CD14-positive monocyte (primary cell): ENCODE measurements around the gene GCNA. TPM values are rescaled to one million over a fixed set of nuclear protein-coding genes. Genes with fewer than 3 reads are reported as not detected.

Experiments
- DNase-seq, 3 donors: peaks; one replicate each; pipeline ENCODE4 v3.0.0-alpha.2; 2011 to 2022
- H2AFZ ChIP-seq: 2 replicates; pipeline ENCODE4 v1.6.0; 2012; ENCODE audit warnings: mild to moderate bottlenecking, low read depth, low read length, inconsistent platforms; ENCODE audit not compliant: insufficient read depth, poor library complexity, severe bottlenecking
- H3K27ac ChIP-seq, 2 donors: 1 replicate in 1 of 2; 2 replicates in 1 of 2; pipeline ENCODE4 v1.5.1; 2012 to 2013; ENCODE audit warnings: low read length in 2 of 2, control low read depth in 1 of 2, inconsistent platforms in 1 of 2, low read depth in 1 of 2, mild to moderate bottlenecking in 1 of 2
- H3K27me3 ChIP-seq, 2 donors: one replicate each; pipeline versions ENCODE4 v1.6.0 to v1.6.1; 2011 to 2013; ENCODE audit warnings: low read length in 2 of 2; ENCODE audit not compliant: control insufficient read depth in 2 of 2, insufficient read depth in 2 of 2
- H3K36me3 ChIP-seq, 2 donors: replicated peaks in 1 of 2; 1 replicate in 1 of 2; 2 replicates in 1 of 2; pipeline versions ENCODE4 v1.5.1 to v1.6.1; 2012 to 2013; ENCODE audit warnings: low read length in 2 of 2, control low read depth in 1 of 2, inconsistent platforms in 1 of 2, mild to moderate bottlenecking in 1 of 2; ENCODE audit not compliant: insufficient read depth in 2 of 2, control insufficient read depth in 1 of 2
- H3K4me1 ChIP-seq, 2 donors: 1 replicate in 1 of 2; 2 replicates in 1 of 2; pipeline versions ENCODE4 v1.5.1 to v1.6.1; 2012 to 2013; ENCODE audit warnings: low read length in 2 of 2, control low read depth in 1 of 2, inconsistent platforms in 1 of 2, mild to moderate bottlenecking in 1 of 2, moderate library complexity in 1 of 2; ENCODE audit not compliant: insufficient read depth in 2 of 2, control insufficient read depth in 1 of 2
- H3K4me2 ChIP-seq: replicated peaks from 2 replicates; pipeline ENCODE3; 2012; ENCODE audit warnings: low read length, moderate library complexity, mild to moderate bottlenecking; ENCODE audit not compliant: poor library complexity, severe bottlenecking; ENCODE audit errors: extremely low read depth
- H3K4me3 ChIP-seq, 3 experiments: fragments of 200-600 bp in 1 of 3; sonication (generic) in 1 of 3; replicated peaks in 1 of 3; 1 replicate in 2 of 3; 2 replicates in 1 of 3; pipeline ENCODE4 v1.5.1; 2011 to 2013; ENCODE audit warnings: low read length in 3 of 3, mild to moderate bottlenecking in 3 of 3, control low read depth in 2 of 3, low read depth in 2 of 3, inconsistent platforms in 1 of 3, moderate library complexity in 1 of 3
- H3K79me2 ChIP-seq: 2 replicates; pipeline ENCODE4 v1.6.0; 2012; ENCODE audit warnings: mild to moderate bottlenecking, control low read depth, inconsistent platforms, low read length, moderate library complexity; ENCODE audit not compliant: insufficient read depth
- H3K9ac ChIP-seq: 2 replicates; pipeline ENCODE4 v1.6.0; 2017; ENCODE audit warnings: low read length, mild to moderate bottlenecking; ENCODE audit not compliant: insufficient read depth, poor library complexity, severe bottlenecking
- H3K9me3 ChIP-seq, 2 donors: replicated peaks in 1 of 2; 1 replicate in 1 of 2; 2 replicates in 1 of 2; pipeline versions ENCODE4 v1.5.1 to v1.6.1; 2012 to 2013; ENCODE audit warnings: low read length in 2 of 2, control low read depth in 1 of 2; ENCODE audit not compliant: control insufficient read depth in 1 of 2, insufficient read depth in 1 of 2
- H4K20me1 ChIP-seq: 2 replicates; pipeline ENCODE4 v1.6.0; 2012; ENCODE audit warnings: mild to moderate bottlenecking, low read length, control low read depth, moderate library complexity; ENCODE audit not compliant: insufficient read depth
- H3K27ac Mint-ChIP-seq, 7 donors: one replicate each; pipeline ENCODE4 v1.8.0; 2020; ENCODE audit warnings: mild to moderate bottlenecking in 7 of 7, mixed read lengths in 7 of 7, moderate library complexity in 6 of 7, inconsistent platforms in 2 of 7
- H3K27me3 Mint-ChIP-seq, 3 donors: one replicate each; pipeline ENCODE4 v1.8.0; 2021 to 2022; ENCODE audit warnings: low read depth in 3 of 3, mild to moderate bottlenecking in 3 of 3, mixed read lengths in 3 of 3, moderate library complexity in 3 of 3, inconsistent platforms in 1 of 3
- H3K36me3 Mint-ChIP-seq, 2 donors: one replicate each; pipeline ENCODE4 v1.8.0; 2020; ENCODE audit warnings: mixed read lengths in 2 of 2, inconsistent platforms in 1 of 2, mild to moderate bottlenecking in 1 of 2
- H3K4me1 Mint-ChIP-seq: one replicate; pipeline ENCODE4 v1.8.0; 2020; ENCODE audit warnings: mild to moderate bottlenecking, mixed read lengths
- H3K4me3 Mint-ChIP-seq, 2 donors: one replicate each; pipeline ENCODE4 v1.8.0; 2020; ENCODE audit warnings: mild to moderate bottlenecking in 2 of 2, mixed read lengths in 2 of 2, moderate library complexity in 1 of 2
- H3K9me3 Mint-ChIP-seq, 7 donors: one replicate each; pipeline ENCODE4 v1.8.0; 2020 to 2022; ENCODE audit warnings: mixed read lengths in 7 of 7, mild to moderate bottlenecking in 6 of 7, moderate library complexity in 6 of 7, inconsistent platforms in 2 of 7
- CTCF ChIP-seq: fragments of 200-600 bp; IDR thresholded peaks from one replicate; pipeline ENCODE4 v1.8.0; 2022; ENCODE audit warnings: antibody characterized with exemption, mild to moderate bottlenecking
- WGBS: methylation state at CpG from one replicate; pipeline ENCODE4 v1.1.5; 2013; ENCODE audit warnings: missing lambda C conversion rate; ENCODE audit not compliant: insufficient coverage; 5-methylcytosine and 5-hydroxymethylcytosine counted together
- intact Hi-C, 2 donors: fragments of 100-400 bp; cut with micrococcal nuclease; formaldehyde crosslinking; loops; one replicate each; pipeline versions ENCODE4 v1.15.0 to v1.15.1; 2023
- polyA minus RNA-seq: library from RNA; depleted of rRNA, polyadenylated mRNA; stranded (reverse); fragments of >200 nt; gene quantifications from 2 replicates; pipeline ENCODE4 v1.2.3, GENCODE V29; 2012
- polyA plus RNA-seq, 3 donors: library from polyadenylated mRNA; depleted of rRNA in 1 of 3; unstranded in 2 of 3; stranded (reverse) in 1 of 3; fragments of 300-500 nt in 2 of 3; fragments of >200 nt in 1 of 3; fragmentation: Illumina TruSeq in 2 of 3; gene quantifications; 1 replicate in 2 of 3; 2 replicates in 1 of 3; pipeline ENCODE4 v1.2.3, GENCODE V29; 2012 to 2021
- total RNA-seq, 12 experiments: library from RNA in 1 of 12; stranded (reverse) in 1 of 12; fragments of 120-200 nt in 1 of 12; gene quantifications; one replicate each; pipeline ENCODE4 v1.2.4 and lab custom pipeline; 2013 to 2026; ENCODE audit warnings: mixed read lengths in 6 of 12, inconsistent platforms in 1 of 12

The GCNA gene, protein sequence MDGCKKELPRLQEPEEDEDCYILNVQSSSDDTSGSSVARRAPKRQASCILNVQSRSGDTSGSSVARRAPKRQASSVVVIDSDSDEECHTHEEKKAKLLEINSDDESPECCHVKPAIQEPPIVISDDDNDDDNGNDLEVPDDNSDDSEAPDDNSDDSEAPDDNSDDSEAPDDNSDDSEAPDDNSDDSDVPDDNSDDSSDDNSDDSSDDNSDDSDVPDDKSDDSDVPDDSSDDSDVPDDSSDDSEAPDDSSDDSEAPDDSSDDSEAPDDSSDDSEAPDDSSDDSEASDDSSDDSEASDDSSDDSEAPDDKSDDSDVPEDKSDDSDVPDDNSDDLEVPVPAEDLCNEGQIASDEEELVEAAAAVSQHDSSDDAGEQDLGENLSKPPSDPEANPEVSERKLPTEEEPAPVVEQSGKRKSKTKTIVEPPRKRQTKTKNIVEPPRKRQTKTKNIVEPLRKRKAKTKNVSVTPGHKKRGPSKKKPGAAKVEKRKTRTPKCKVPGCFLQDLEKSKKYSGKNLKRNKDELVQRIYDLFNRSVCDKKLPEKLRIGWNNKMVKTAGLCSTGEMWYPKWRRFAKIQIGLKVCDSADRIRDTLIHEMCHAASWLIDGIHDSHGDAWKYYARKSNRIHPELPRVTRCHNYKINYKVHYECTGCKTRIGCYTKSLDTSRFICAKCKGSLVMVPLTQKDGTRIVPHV
- 2.2 TPM for total RNA-seq (2013)
- polyA plus RNA-seq: 1 to 10 TPM in 1 of 3 donors, under 1 TPM in 2; 0.26 to 4.7 (median 0.27) TPM
- 0.42 and 0.56 TPM in 2 replicates for polyA minus RNA-seq
- total RNA-seq (lab: John Stamatoyannopoulos, UW): 3.5 to 12.6 (median 8.2) reads per million in 11 experiments

DNA sequence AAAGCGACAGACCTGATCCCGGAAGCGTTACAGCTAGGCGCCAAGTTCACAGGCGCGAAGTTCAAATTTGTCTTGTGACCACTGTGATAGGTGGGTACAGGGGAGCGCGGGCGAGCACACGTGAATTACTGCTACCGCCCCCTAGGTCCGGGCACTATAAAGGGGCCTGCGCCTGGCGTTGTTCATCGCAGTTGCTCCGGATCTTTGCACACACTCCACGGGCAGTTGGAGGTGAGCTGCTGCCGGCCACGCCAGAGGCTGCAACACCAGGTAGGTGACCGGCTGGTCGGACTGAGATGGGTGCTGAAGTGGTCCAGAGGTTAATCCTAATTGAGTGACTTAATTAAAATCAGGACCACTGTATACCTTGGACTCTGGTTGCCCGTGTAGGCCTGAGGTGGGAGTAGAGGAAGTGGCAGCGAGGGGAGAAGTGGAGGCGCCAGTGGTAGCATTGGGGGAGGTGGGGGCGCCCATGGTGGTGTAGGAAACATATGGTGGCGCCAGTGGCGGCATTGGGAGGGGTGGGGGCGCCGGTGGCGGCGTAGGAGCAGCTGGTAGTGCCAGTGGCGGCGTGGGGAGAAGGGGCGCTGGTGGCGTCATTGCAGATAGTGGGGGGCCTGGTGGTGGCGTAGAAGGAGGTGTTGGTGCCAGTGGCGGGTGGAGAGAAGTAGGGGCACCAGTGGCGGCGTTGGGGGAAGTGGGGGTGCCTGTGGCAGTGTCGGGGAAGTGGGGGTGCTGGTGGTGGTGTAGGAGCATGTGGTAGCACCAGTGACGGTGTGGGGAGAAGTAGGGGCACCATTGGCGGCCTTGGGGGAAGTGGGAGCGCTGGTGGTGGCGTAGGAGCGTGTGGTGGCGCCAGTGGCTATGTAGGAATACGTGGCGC is at the start of gene GCNA:
GCNA (plus strand) TSS at position 185 of the 883 bp plus-strand sequence. CDS start 2,385 bp downstream, outside the sequence.
- DNase-seq: no peak
- H3K36me3 ChIP-seq: peaks cover 23 to 48% of the 10 kb centered on the region in 2 donors
- no peak within 1 kb of the TSS for H3K4me3 ChIP-seq
- no peaks in the 10 kb centered on the region for H3K27me3 ChIP-seq
- H3K36me3 Mint-ChIP-seq: peaks cover 36 to 46% of the 10 kb centered on the region in 2 donors
- H3K4me1 ChIP-seq: no peaks in the 10 kb centered on the region
- no peaks in the 10 kb centered on the region for H3K9me3 ChIP-seq
- no peak within 1 kb of the TSS for H3K27ac ChIP-seq
- no peaks in the 10 kb centered on the region for H3K79me2 ChIP-seq
- peak within 1 kb of the TSS in 2 of 7 donors; percentile 57 to 67 for H3K27ac Mint-ChIP-seq
- no peak within 1 kb of the TSS for H3K4me3 Mint-ChIP-seq
- intact Hi-C loops: loop anchor here in 1 of 2 donors (10.0 kb wide), 1 partner anchor 184 kb away; no protein-coding TSS in a partner anchor
- H3K4me1 Mint-ChIP-seq: no peaks in the 10 kb centered on the region
- no peak within 1 kb of the TSS for H3K4me2 ChIP-seq
- WGBS: 98% methylated on average over 21 of the region's 48 CpGs
- TF ChIP-seq CTCF: no peak
- no peak within 1 kb of the TSS for H2AFZ ChIP-seq
- peaks cover 35% of the 10 kb centered on the region for H4K20me1 ChIP-seq
- H3K9ac ChIP-seq: no peak within 1 kb of the TSS
- H3K9me3 Mint-ChIP-seq: peaks cover 0 to 5% (median 0%) of the 10 kb centered on the region in 7 donors
- peaks cover 0 to 1% (median 0%) of the 10 kb centered on the region in 3 donors for H3K27me3 Mint-ChIP-seq
